GM12878 (cell line): Measurements from ENCODE around the gene CERCAM.

Source experiments
- CREB1 ChIP-seq: IDR thresholded peaks from 2 replicates; pipeline ENCODE4 v1.6.1; 2012; ENCODE audit warnings: low read depth, mild to moderate bottlenecking, inconsistent platforms
- CTCF ChIP-seq, 3 experiments: IDR thresholded peaks in 2 of 3; conservative IDR thresholded peaks in 1 of 3; 2 replicates each; pipeline ENCODE4 v1.5.1; 2011; ENCODE audit warnings: low read depth in 3 of 3, low read length in 3 of 3, mild to moderate bottlenecking in 3 of 3, control low read depth in 2 of 3, moderate library complexity in 2 of 3, inconsistent platforms in 1 of 3, mixed read lengths in 1 of 3; ENCODE audit not compliant: control insufficient read depth in 2 of 3, insufficient read depth in 1 of 3; ENCODE audit errors: extremely low read depth in 1 of 3
- ESRRA ChIP-seq: IDR thresholded peaks from 2 replicates; pipeline ENCODE4 v1.6.1; 2012; ENCODE audit warnings: mild to moderate bottlenecking, low read length, improper control_type of control experiment
- EZH2 ChIP-seq: IDR thresholded peaks from 2 replicates; pipeline ENCODE4 v1.6.1; 2012; ENCODE audit warnings: low read depth, mild to moderate bottlenecking, control low read depth, inconsistent platforms, low read length, borderline replicate concordance; ENCODE audit not compliant: control insufficient read depth
- FOXK2 ChIP-seq: fragments of 450-650 bp; IDR thresholded peaks from 2 replicates; pipeline ENCODE4 v1.6.1; 2017; ENCODE audit warnings: mild to moderate bottlenecking, moderate library complexity
- MXI1 ChIP-seq: fragments of 150-350 bp; IDR thresholded peaks from 2 replicates; pipeline ENCODE4 v1.6.1; 2011; ENCODE audit warnings: low read depth, mild to moderate bottlenecking, inconsistent platforms, low read length, improper control_type of control experiment
- PKNOX1 ChIP-seq: fragments of 450-650 bp; IDR thresholded peaks from 2 replicates; pipeline ENCODE4 v1.6.1; 2016; ENCODE audit warnings: mild to moderate bottlenecking
- POLR2A ChIP-seq: IDR thresholded peaks from 2 replicates; pipeline ENCODE4 v1.6.1; 2011; ENCODE audit warnings: low read depth, mild to moderate bottlenecking, low read length
- POLR2AphosphoS5 ChIP-seq: IDR thresholded peaks from 2 replicates; pipeline ENCODE4 v1.6.1; 2011; ENCODE audit warnings: mild to moderate bottlenecking, low read length, inconsistent platforms
- PRDM15 ChIP-seq: fragments of 450-650 bp; formaldehyde crosslinking; IDR thresholded peaks from 2 replicates; pipeline ENCODE4 v1.4.0; 2020; ENCODE audit warnings: mild to moderate bottlenecking, moderate library complexity

GRCh38 chr9:128428644-128429512, 8.2 kb downstream of the CERCAM start:
- TF ChIP-seq CREB1 (no peak), ESRRA (no peak), MXI1 (no peak), CTCF (IDR thresholded peaks at IDR 0.05 in 2 of 3, conservative IDR thresholded peaks at IDR 0.05 in 1 of 3; ENCODE audit: control insufficient read depth in 2 of 3, extremely low read depth in 1 of 3, insufficient read depth in 1 of 3, low read depth in 3 of 3, low read length in 3 of 3) (no peak), PRDM15 (CRISPR knock-in tag) (no peak), PKNOX1 (no peak), EZH2 (no peak), POLR2A (no peak), FOXK2 (no peak), POLR2AphosphoS5 (no peak)
